CD4-positive, alpha-beta T cell treated with Interleukin-1 beta for 1 hour (primary cell): Measurements from ENCODE around the gene TTLL7.
"Not testable (repeated sequence)": the region's sequence is repeated elsewhere in the genome, so short reads cannot be mapped to it uniquely, and the experiment has no call there.

ENCODE experiments used
- DNase-seq, 2 donors: peaks; one replicate each; pipeline ENCODE4 v3.0.0-alpha.2; 2020 to 2022

Gene TTLL7

DNA sequence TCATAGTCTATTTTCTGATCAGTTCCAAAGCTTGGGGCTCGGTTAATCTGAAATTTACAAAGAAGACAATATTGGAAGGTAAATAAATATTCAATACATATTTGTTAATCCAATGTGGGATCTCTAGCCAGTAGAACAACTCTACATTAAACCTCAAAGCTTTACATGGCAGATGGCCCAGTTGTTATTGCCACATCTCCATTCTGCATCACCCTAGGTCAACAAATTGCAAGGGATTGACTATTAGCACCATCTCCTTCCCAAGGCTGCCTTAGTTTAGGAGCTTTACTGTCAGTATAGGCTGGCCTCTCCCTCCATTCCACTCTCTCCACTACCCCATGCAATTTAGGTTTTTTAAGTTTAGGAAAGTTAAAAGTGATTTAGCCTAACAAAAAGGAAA lies 69.7 kb downstream of the TTLL7 start:
- DNase-seq: no peak

GRCh38 chr1:83928396-83928795 lies 70.5 kb downstream of the TTLL7 start:
- no peak for DNase-seq

- no peak for DNase-seq
These were observed 71.2 kb downstream of the TTLL7 start for GRCh38 chr1:83927701-83928100.

- no peak for DNase-seq
These were observed 71.9 kb downstream of the TTLL7 start for GRCh38 chr1:83927061-83927460.

GRCh38 chr1:83923553-83923952 lies 75.4 kb downstream of the TTLL7 start:
- DNase-seq: no peak

- DNase-seq: no peak
These were observed 76.5 kb downstream of the TTLL7 start for GRCh38 chr1:83922431-83922830.

GRCh38 chr1:83920320-83920719 lies 78.6 kb downstream of the TTLL7 start:
- no peak for DNase-seq

GRCh38 chr1:83919872-83920271 lies 79.1 kb downstream of the TTLL7 start:
- DNase-seq: no peak

DNA sequence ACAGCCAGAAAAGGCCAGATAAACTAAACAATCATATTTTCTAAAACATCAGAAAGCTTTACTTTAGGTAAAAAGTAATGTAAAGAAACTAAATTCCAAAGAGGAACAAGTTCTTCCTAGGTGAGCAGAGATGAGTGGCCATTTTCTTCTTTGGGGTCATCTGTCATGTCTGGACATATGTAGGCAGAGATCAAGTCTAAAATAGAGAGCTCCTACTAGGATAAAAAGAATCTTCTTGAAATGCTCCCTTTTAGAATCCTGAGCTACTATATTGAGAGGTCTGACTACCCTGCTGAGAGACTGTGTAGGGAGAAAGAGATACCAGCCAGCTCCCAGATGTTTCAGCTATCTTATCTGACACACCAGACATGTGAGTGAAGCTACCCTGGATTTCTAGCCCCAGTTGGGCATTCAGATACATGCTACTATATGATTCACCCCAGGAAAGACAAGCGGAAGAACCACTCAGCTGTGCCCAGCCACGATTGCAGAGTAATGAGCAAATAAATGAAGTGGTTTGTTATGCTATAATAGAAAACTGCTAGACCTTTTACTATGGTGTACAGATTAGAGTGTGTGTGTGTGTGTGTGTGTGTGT lies 80.1 kb downstream of the TTLL7 start:
- no peak for DNase-seq

GRCh38 chr1:83917959-83918358 lies 81.0 kb downstream of the TTLL7 start:
- DNase-seq: no peak

GRCh38 chr1:83916094-83916493 lies 82.8 kb downstream of the TTLL7 start:
- DNase-seq: not testable (repeated sequence)

DNA sequence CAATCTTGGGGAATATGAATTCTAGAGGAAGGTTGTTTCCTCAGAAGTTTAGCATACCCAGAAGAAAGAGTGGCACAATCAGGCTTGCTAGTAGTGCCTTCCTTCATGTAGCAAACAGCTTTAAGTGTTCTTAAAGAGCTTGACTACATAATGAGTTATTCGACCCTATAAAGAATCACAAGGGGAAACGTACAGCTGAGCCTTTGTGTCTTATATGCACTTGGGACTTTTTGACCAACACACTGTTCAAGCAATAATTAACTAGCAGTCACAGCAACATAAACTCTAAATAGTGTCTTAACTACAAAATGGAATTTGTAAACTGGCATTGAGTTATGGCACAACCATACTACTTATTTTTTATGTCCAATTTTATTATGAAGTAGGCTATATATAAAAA lies 86.1 kb downstream of the TTLL7 start:
- no peak for DNase-seq

- DNase-seq: no peak
These were observed 88.5 kb downstream of the TTLL7 start for GRCh38 chr1:83910461-83910860.

DNA sequence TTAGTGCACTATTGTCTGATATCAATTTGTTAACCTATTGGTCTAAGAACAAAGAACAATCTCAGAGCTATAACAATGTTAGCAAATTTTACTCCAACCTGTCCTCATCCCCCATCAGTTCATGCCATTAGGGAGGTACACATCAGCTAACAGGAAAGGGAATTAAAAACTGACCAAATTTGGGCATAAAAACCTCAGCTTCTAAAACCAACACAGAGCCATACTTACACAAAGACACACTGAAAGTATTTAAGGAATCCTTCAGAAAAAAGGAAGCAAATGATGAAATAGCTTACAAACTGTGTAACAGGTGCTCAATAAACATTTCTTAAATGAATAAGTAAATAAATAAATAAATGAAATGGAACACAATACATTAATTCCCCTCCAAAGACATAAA lies 89.2 kb downstream of the TTLL7 start:
- no peak for DNase-seq

DNA sequence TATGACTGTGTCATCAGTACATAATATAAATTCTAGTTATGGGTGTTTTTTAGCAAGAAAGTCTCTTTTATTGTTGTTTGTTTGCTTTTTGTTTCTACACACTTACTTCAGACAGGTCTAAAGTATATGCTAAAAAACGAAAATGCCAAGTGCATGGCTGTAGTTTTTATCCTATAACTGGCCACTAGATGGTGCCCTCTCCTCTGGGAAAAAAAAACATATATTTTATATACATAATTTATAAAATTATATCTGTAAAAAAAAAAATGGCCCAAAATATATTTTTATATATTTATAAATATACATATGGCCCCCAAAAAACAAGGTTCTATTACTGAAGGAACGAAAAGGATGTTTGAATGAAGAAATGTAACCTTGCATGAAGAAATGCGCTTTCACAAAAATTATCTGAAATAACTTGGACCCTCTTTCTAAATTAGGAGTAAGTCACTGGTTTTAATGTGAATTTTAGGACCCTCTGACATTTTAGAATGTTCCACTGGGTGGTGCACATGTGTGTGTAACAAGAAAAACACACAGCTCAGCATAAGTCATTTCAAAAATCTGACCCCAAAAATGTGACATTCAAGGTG lies 93.5 kb downstream of the TTLL7 start:
- DNase-seq: peak in 1 of 2 donors; percentile 22

- DNase-seq: no peak
These were observed 97.3 kb downstream of the TTLL7 start for GRCh38 chr1:83901547-83902155.

DNA sequence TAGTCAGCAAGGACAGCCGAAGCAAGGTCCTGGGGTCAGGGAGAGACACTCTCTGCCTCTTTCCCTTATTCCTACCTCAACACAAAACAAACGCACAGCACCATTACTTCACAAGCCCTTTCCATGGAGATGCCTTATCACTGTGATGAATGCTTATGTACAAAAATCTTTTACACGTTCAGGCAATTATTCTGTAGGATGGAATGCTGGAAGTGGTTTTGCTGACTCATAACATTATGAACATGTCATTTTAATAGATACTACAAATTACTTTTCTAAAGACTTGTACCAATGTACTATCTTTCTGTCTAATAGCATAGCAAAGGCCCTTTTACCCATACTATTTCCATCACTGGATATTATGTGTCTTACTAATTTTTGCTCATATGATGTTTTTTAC lies 98.4 kb downstream of the TTLL7 start:
- no peak for DNase-seq

- no peak for DNase-seq
These were observed 101.4 kb downstream of the TTLL7 start for GRCh38 chr1:83897516-83897915.

DNA sequence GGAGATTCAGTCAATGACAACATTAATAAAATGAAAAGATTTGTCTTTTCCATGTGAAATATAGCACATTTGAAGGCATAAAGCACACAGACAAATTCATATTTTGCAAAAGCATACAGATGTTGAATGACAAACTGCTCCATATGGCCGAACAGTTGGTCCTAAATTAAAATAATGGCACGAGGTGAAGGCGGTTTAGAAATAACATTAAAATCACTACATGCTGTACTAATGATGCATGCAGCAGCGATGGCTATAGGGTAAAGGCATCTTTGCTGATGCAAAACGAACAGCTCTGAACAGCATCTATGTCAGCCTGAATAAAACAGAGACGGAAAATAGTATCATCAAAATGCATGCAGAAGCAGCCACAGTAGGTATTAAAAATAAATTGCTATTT lies 102.6 kb downstream of the TTLL7 start:
- no peak for DNase-seq

DNA sequence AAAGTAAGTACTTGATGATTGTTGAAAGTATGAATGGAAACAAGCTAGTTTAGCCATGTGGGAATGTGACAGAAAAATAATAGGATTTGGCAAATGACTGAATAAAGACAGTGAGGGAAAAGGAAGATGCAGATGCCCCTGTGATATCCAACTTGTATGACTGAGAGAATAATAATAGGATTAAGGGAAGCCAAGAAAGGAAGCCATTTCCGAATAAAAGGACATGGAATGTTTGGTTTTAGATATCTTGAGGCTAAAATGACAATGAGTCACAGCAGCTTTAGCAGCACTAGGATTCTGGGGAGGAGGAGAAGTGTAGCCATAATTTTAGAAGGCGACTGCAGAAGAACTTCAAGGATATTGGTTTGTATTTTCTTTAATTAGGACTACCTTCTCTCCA lies 109.2 kb downstream of the TTLL7 start:
- DNase-seq: no peak

DNA sequence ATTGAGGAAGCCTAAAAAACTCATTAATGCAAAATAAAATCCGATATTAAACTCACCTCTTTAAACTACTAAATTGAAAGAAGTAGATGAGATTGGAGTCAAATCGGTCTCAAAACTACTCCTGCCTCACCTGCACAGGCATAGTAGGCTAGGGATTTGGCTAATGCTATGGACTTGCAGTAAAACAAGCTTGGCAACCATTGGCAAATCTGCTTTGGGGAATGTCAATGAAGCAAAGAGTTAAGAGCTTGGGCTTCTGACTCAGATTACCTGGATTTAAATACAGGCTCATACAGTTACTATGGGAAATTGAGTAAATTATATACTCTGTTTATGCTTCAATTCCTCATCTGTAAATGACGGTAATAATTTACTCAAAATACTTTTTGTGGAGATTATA lies 111.4 kb downstream of the TTLL7 start:
- DNase-seq: no peak

DNA sequence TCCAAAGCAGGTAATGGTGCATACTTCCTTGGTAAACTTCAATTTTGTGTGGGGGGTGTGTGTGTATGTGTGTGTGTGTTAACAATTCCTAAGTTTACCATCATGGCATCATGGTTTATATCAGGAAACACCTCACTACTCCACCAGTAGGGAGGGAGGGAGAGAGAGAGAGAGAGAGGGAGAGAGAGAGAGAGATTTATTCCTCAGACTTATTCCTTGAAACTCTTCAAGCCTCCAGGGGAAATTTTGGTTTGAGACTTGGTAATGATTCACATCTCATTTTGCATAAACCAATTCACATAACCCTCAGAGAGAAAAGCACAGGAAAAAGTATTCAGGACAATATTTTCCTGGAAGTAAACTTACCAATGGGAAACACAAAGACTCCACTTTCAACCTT lies 115.0 kb downstream of the TTLL7 start:
- no peak for DNase-seq

DNA sequence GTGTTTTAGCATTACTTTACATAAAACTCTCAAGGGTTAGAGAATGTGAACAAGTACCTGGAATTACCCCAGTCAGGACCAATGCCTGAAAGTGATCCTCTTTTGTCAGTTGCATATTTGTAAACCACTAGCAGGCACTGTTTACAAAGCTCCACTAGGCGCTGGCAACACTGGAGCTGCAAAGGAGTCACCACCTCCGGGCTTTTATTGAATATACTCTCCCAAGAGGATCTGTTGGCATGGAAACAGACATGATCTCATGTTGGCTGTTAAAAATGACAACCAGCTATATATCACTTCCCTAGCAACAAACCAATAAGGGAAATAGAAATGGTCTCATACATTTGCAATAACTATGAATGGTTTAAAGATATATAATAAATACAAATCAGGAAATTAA lies 116.0 kb downstream of the TTLL7 start:
- DNase-seq: no peak

DNA sequence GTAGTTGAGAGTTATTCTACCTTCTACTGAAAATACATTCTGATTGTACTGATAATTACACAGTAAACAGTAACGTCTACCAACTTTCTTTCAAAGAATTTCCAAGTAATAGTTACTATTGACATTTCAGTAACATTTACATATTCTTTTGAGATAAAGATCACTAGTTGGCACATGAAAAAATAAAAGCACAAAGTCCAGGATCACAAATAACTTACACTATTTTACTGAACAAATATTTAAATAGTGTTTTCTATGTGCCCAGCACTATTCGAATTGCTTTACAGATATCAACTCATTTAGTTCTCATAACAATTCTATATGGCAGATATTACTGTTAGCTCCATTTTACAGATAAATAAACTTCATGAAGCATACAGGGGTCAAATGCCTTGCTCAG lies 126.4 kb downstream of the TTLL7 start:
- DNase-seq: no peak

DNA sequence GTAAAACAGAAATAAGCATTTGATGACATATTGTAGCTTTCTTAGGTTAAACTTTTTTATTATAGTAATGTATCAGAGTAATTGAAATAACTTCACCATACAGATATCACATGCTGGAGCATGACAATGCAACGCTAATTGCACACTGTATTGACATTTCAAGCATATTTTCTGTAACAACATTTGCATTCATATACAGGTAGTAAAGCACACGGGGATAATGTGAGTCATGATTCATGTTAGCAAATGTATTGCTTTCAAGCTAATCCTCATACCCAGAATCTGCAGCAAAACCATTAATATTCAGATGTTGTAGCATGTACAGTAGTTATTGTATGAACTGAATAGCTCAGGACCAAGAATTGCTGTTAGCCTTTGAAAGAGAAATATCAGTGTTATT lies 133.9 kb downstream of the TTLL7 start:
- DNase-seq: no peak
